ENCODE data around the gene SLC12A2. TPM values are rescaled to one million over a fixed set of nuclear protein-coding genes. Genes with fewer than 3 reads are reported as not detected.

SLC12A2 gene
- total and polyA plus RNA-seq, 2 donors from 2014 or later, result 3.8 to 21.0 TPM

- no peaks in the 10 kb centered on the region for H3K27me3 ChIP-seq (ENCODE audit: control insufficient read depth, insufficient read depth, low read length)
- H3K9me3 ChIP-seq (ENCODE audit: control insufficient read depth in 2 of 3, insufficient read depth in 1 of 3, low read length in 3 of 3), result no peaks in the 10 kb centered on the region
- intact Hi-C loops (cut with DNase I), result no loop called here
- DNase-seq (peak in 1 of 5 donors; percentile 7), FAIRE-seq (no peak)
- no peak overlapping the region for H3K27ac ChIP-seq (ENCODE audit: low read depth in 2 of 2, low read length in 2 of 2)
- H3K4me1 ChIP-seq (ENCODE audit: control insufficient read depth in 2 of 3, insufficient read depth in 2 of 3, low read depth in 1 of 3, low read length in 3 of 3), result no peaks in the 10 kb centered on the region
- no peak overlapping the region for H3K9ac ChIP-seq (ENCODE audit: low read length in 3 of 3)
- no peaks in the 10 kb centered on the region for H3K36me3 ChIP-seq (ENCODE audit: control insufficient read depth in 2 of 3, insufficient read depth in 3 of 3, low read length in 3 of 3)
- no peak for TF ChIP-seq CTCF (IDR thresholded peaks at IDR 0.05; ENCODE audit: borderline replicate concordance, extremely low read depth, insufficient read depth)
- no peak overlapping the region for H3K4me3 ChIP-seq (ENCODE audit: low read length in 3 of 3)
These were observed 44.9 kb upstream of the SLC12A2 start for GRCh38 chr5:128038643-128039042.

- Histone ChIP-seq H3K36me3 (ENCODE audit: control insufficient read depth in 2 of 3, insufficient read depth in 3 of 3, low read length in 3 of 3) (no peaks in the 10 kb centered on the region), H3K27me3 (ENCODE audit: control insufficient read depth, insufficient read depth, low read length) (no peaks in the 10 kb centered on the region), H3K27ac (ENCODE audit: low read depth in 2 of 2, low read length in 2 of 2) (no peak overlapping the region), H3K9me3 (ENCODE audit: control insufficient read depth in 2 of 3, insufficient read depth in 1 of 3, low read length in 3 of 3) (no peaks in the 10 kb centered on the region), H3K4me3 (ENCODE audit: low read length in 3 of 3) (no peak overlapping the region), H3K9ac (ENCODE audit: low read length in 3 of 3) (no peak overlapping the region), H3K4me1 (ENCODE audit: control insufficient read depth in 2 of 3, insufficient read depth in 2 of 3, low read depth in 1 of 3, low read length in 3 of 3) (no peaks in the 10 kb centered on the region)
- intact Hi-C loops (cut with DNase I), result no loop called here
- no peak for FAIRE-seq
- no peak for TF ChIP-seq CTCF (IDR thresholded peaks at IDR 0.05; ENCODE audit: borderline replicate concordance, extremely low read depth, insufficient read depth)
- DNase-seq, result no peak
These were observed 42.6 kb upstream of the SLC12A2 start for GRCh38 chr5:128040927-128041326.

GRCh38 chr5:128052780-128053179, 30.8 kb upstream of the SLC12A2 start:
- Histone ChIP-seq H3K27me3 (ENCODE audit: control insufficient read depth, insufficient read depth, low read length) (no peaks in the 10 kb centered on the region), H3K9me3 (ENCODE audit: control insufficient read depth in 2 of 3, insufficient read depth in 1 of 3, low read length in 3 of 3) (no peaks in the 10 kb centered on the region), H3K36me3 (ENCODE audit: control insufficient read depth in 2 of 3, insufficient read depth in 3 of 3, low read length in 3 of 3) (no peaks in the 10 kb centered on the region), H3K4me3 (ENCODE audit: low read length in 3 of 3) (no peak overlapping the region), H3K9ac (ENCODE audit: low read length in 3 of 3) (no peak overlapping the region), H3K4me1 (ENCODE audit: control insufficient read depth in 2 of 3, insufficient read depth in 2 of 3, low read depth in 1 of 3, low read length in 3 of 3) (no peaks in the 10 kb centered on the region), H3K27ac (ENCODE audit: low read depth in 2 of 2, low read length in 2 of 2) (no peak overlapping the region)
- intact Hi-C loops (cut with DNase I), result no loop called here
- no peak for FAIRE-seq
- no peak for TF ChIP-seq CTCF (IDR thresholded peaks at IDR 0.05; ENCODE audit: borderline replicate concordance, extremely low read depth, insufficient read depth)
- DNase-seq, result no peak

- FAIRE-seq, result no peak
These were observed 30.1 kb upstream of the SLC12A2 start for GRCh38 chr5:128053291-128053954.

More at GRCh38 chr5:128053291-128053954, 30.1 kb upstream of the SLC12A2 start:
- Histone ChIP-seq H3K4me1 (ENCODE audit: control insufficient read depth in 2 of 3, insufficient read depth in 2 of 3, low read depth in 1 of 3, low read length in 3 of 3) (no peaks in the 10 kb centered on the region), H3K9me3 (ENCODE audit: control insufficient read depth in 2 of 3, insufficient read depth in 1 of 3, low read length in 3 of 3) (no peaks in the 10 kb centered on the region), H3K4me3 (ENCODE audit: low read length in 3 of 3) (no peak overlapping the region), H3K36me3 (ENCODE audit: control insufficient read depth in 2 of 3, insufficient read depth in 3 of 3, low read length in 3 of 3) (no peaks in the 10 kb centered on the region), H3K27me3 (ENCODE audit: control insufficient read depth, insufficient read depth, low read length) (no peaks in the 10 kb centered on the region), H3K9ac (ENCODE audit: low read length in 3 of 3) (no peak overlapping the region), H3K27ac (ENCODE audit: low read depth in 2 of 2, low read length in 2 of 2) (no peak overlapping the region)
- intact Hi-C loops (cut with DNase I), result no loop called here
- TF ChIP-seq CTCF (IDR thresholded peaks at IDR 0.05; ENCODE audit: borderline replicate concordance, extremely low read depth, insufficient read depth), result no peak
- no peak for DNase-seq

Data from kidney (tissue), 14 donors.